DND-41 (cell line): ENCODE measurements around the gene LRP3.
"Not testable (repeated sequence)": the region's sequence is repeated elsewhere in the genome, so short reads cannot be mapped to it uniquely, and the experiment has no call there.

Source experiments
- ATAC-seq: fragments of 200-7000 bp; cut with Tn5 transposase; 3 replicates; pipeline ENCODE4 v1.9.1; 2021; ENCODE audit warnings: low read depth; ENCODE audit not compliant: insufficient read depth
- DNase-seq: peaks from one replicate; pipeline ENCODE4 v3.0.0-alpha.2; 2020
- H2AFZ ChIP-seq: 2 replicates; pipeline ENCODE4 v1.6.0; 2012; ENCODE audit warnings: low read depth, low read length
- H3K27ac ChIP-seq: 2 replicates; pipeline ENCODE4 v1.5.1; 2012; ENCODE audit warnings: low read length, inconsistent platforms
- H3K27me3 ChIP-seq: fragments of 200-600 bp; sonication (generic); 2 replicates; pipeline ENCODE4 v1.6.0; 2012; ENCODE audit warnings: low read length, mild to moderate bottlenecking, inconsistent platforms; ENCODE audit not compliant: insufficient read depth, poor library complexity
- H3K36me3 ChIP-seq: 2 replicates; pipeline ENCODE4 v1.5.1; 2012; ENCODE audit warnings: low read length, inconsistent platforms; ENCODE audit not compliant: insufficient read depth
- H3K4me1 ChIP-seq: 2 replicates; pipeline ENCODE4 v1.5.1; 2012; ENCODE audit warnings: mild to moderate bottlenecking, low read length; ENCODE audit not compliant: insufficient read depth
- H3K4me2 ChIP-seq: 2 replicates; pipeline ENCODE4 v1.6.0; 2012; ENCODE audit warnings: mild to moderate bottlenecking, moderate library complexity, low read length, inconsistent platforms; ENCODE audit not compliant: insufficient read depth
- H3K4me3 ChIP-seq, 2 experiments: fragments of 200-600 bp in 1 of 2; shearing (Covaris generic) in 1 of 2; 2 replicates each; pipeline ENCODE4 v1.5.1; 2012 to 2016; ENCODE audit warnings: inconsistent platforms in 2 of 2, low read length in 2 of 2, mild to moderate bottlenecking in 2 of 2, low read depth in 1 of 2, moderate library complexity in 1 of 2
- H3K79me2 ChIP-seq: 2 replicates; pipeline ENCODE4 v1.6.0; 2012; ENCODE audit warnings: low read length, inconsistent platforms; ENCODE audit not compliant: insufficient read depth
- H3K9ac ChIP-seq: 2 replicates; pipeline ENCODE4 v1.6.0; 2012; ENCODE audit warnings: low read depth, mild to moderate bottlenecking, inconsistent platforms, low read length, moderate library complexity
- H3K9me3 ChIP-seq: 2 replicates; pipeline ENCODE4 v1.5.1; 2012; ENCODE audit warnings: low read length, moderate library complexity, mild to moderate bottlenecking, inconsistent platforms; ENCODE audit not compliant: insufficient read depth, severe bottlenecking
- H4K20me1 ChIP-seq: 2 replicates; pipeline ENCODE4 v1.6.0; 2012; ENCODE audit warnings: low read length; ENCODE audit not compliant: insufficient read depth
- CTCF ChIP-seq: IDR thresholded peaks from 2 replicates; pipeline ENCODE4 v1.5.1; 2012; ENCODE audit warnings: borderline replicate concordance, low read length, moderate library complexity, mild to moderate bottlenecking; ENCODE audit not compliant: poor library complexity, severe bottlenecking; ENCODE audit errors: extremely low read depth
- EZH2 ChIP-seq: IDR thresholded peaks from 3 replicates; pipeline ENCODE4 v1.6.1; 2012; ENCODE audit warnings: borderline replicate concordance, low read depth, mild to moderate bottlenecking, moderate library complexity, low read length, inconsistent platforms; ENCODE audit not compliant: severe bottlenecking

The LRP3 gene

GRCh38 chr19:33150852-33151518 is 43.1 kb upstream of the LRP3 start:
- Histone ChIP-seq H3K36me3 (no peaks in the 10 kb centered on the region), H3K4me2 (no peak overlapping the region), H4K20me1 (no peaks in the 10 kb centered on the region), H3K79me2 (no peaks in the 10 kb centered on the region), H3K9me3 (no peaks in the 10 kb centered on the region), H3K4me3 (no peak overlapping the region), H3K27me3 (no peaks in the 10 kb centered on the region), H3K27ac (no peak overlapping the region), H3K9ac (no peak overlapping the region), H3K4me1 (no peaks in the 10 kb centered on the region), H2AFZ (no peak overlapping the region)
- ATAC-seq, result no peak
- no peak for DNase-seq
- TF ChIP-seq CTCF, result no peak
- TF ChIP-seq EZH2, result no peak

- no peak overlapping the region for H3K4me2 ChIP-seq
- no peak overlapping the region for H3K27ac ChIP-seq
- no peaks in the 10 kb centered on the region for H3K9me3 ChIP-seq
- no peaks in the 10 kb centered on the region for H3K36me3 ChIP-seq
- H3K4me3 ChIP-seq, result no peak overlapping the region
- ATAC-seq, result no peak
- H3K27me3 ChIP-seq, result no peaks in the 10 kb centered on the region
- DNase-seq, result no peak
- no peak overlapping the region for H2AFZ ChIP-seq
- no peaks in the 10 kb centered on the region for H4K20me1 ChIP-seq
- no peak overlapping the region for H3K9ac ChIP-seq
- H3K79me2 ChIP-seq, result no peaks in the 10 kb centered on the region
- H3K4me1 ChIP-seq, result no peaks in the 10 kb centered on the region
- TF ChIP-seq EZH2, result no peak
- no peak for TF ChIP-seq CTCF
These were observed 42.0 kb upstream of the LRP3 start for GRCh38 chr19:33152176-33152575.

GRCh38 chr19:33152625-33153024 is 41.5 kb upstream of the LRP3 start:
- H3K9me3 ChIP-seq, H3K4me1 ChIP-seq, DNase-seq, H3K27ac ChIP-seq, H3K36me3 ChIP-seq, H2AFZ ChIP-seq, H4K20me1 ChIP-seq, H3K9ac ChIP-seq, H3K27me3 ChIP-seq, H3K79me2 ChIP-seq, H3K4me3 ChIP-seq, H3K4me2 ChIP-seq, ATAC-seq: not testable (repeated sequence)

- H2AFZ ChIP-seq, H3K4me3 ChIP-seq, DNase-seq, H3K27ac ChIP-seq, ATAC-seq, H3K4me2 ChIP-seq, H3K79me2 ChIP-seq, H3K9ac ChIP-seq, H3K9me3 ChIP-seq, H3K27me3 ChIP-seq, H3K36me3 ChIP-seq, H3K4me1 ChIP-seq, H4K20me1 ChIP-seq: not testable (repeated sequence)
These were observed 39.8 kb upstream of the LRP3 start for GRCh38 chr19:33154313-33154712.
